T-cell (primary cell): ENCODE data around the gene MAFB. TPM values are rescaled to one million over a fixed set of nuclear protein-coding genes. Genes with fewer than 3 reads are reported as not detected.

Experiments used
- ATAC-seq, 4 experiments: fragments of 200-7000 bp in 3 of 4; fragments of 150-1000 bp in 1 of 4; cut with Tn5 transposase; replicated peaks in 1 of 4; 1 replicate in 3 of 4; 2 replicates in 1 of 4; pipeline ENCODE4 v1.10.0; 2021; ENCODE audit warnings: moderate library complexity in 3 of 4, mild to moderate bottlenecking in 2 of 4, moderate number of reproducible peaks in 1 of 4
- CTCF ChIA-PET, 2 donors: fragments of 300-600 bp; sonication (Branson Sonifier 250); formaldehyde crosslinking; loops; one replicate each; lab custom pipeline; 2022; ENCODE audit warnings: antibody characterized with exemption in 2 of 2; lab: Charles Lee
- POLR2A ChIA-PET, 2 donors: fragments of 300-600 bp; sonication (Branson Sonifier 250); formaldehyde crosslinking; loops; one replicate each; lab custom pipeline; 2022; ENCODE audit warnings: antibody characterized with exemption in 2 of 2; lab: Charles Lee
- DNase-seq, 35 experiments: peaks; one replicate each; pipeline versions ENCODE4 v3.0.0 to v3.0.0-alpha.2; 2013 to 2023
- H3K27ac ChIP-seq: one replicate; pipeline ENCODE4 v1.5.1; 2013; ENCODE audit warnings: low read length
- H3K27me3 ChIP-seq, 2 experiments: replicated peaks in 1 of 2; 1 replicate in 1 of 2; 2 replicates in 1 of 2; pipeline versions ENCODE4 v1.6.1 to v1.7.0; 2013; ENCODE audit warnings: low read length in 1 of 2, mixed read lengths in 1 of 2; ENCODE audit not compliant: control insufficient read depth in 2 of 2, insufficient read depth in 2 of 2; ENCODE audit errors: extremely low read depth in 1 of 2
- H3K36me3 ChIP-seq, 2 donors: 1 replicate in 1 of 2; 2 replicates in 1 of 2; pipeline versions ENCODE4 v1.6.1 to v1.7.0; 2013; ENCODE audit warnings: low read length in 1 of 2; ENCODE audit not compliant: control insufficient read depth in 2 of 2, insufficient read depth in 1 of 2; ENCODE audit errors: extremely low read depth in 1 of 2
- H3K4me1 ChIP-seq, 2 experiments: 1 replicate in 1 of 2; 2 replicates in 1 of 2; pipeline versions ENCODE4 v1.6.1 to v1.7.0; 2013; ENCODE audit warnings: low read length in 2 of 2, mixed read lengths in 1 of 2; ENCODE audit not compliant: insufficient read depth in 2 of 2, control insufficient read depth in 1 of 2; ENCODE audit errors: extremely low read depth in 1 of 2
- H3K4me3 ChIP-seq, 2 donors: 1 replicate in 1 of 2; 2 replicates in 1 of 2; pipeline versions ENCODE4 v1.5.1 to v1.7.0; 2013; ENCODE audit warnings: mild to moderate bottlenecking in 2 of 2, low read length in 1 of 2, moderate library complexity in 1 of 2; ENCODE audit not compliant: control insufficient read depth in 1 of 2; ENCODE audit errors: extremely low read depth in 1 of 2
- H3K9me3 ChIP-seq: 2 replicates; pipeline ENCODE4 v1.7.0; 2013
- H3K27ac Mint-ChIP-seq, 2 donors: one replicate each; pipeline ENCODE4 v1.8.0; 2020 to 2021; ENCODE audit warnings: mild to moderate bottlenecking in 2 of 2, mixed read lengths in 2 of 2
- H3K27me3 Mint-ChIP-seq, 2 donors: one replicate each; pipeline ENCODE4 v1.8.0; 2021 to 2022; ENCODE audit warnings: mixed read lengths in 2 of 2
- H3K36me3 Mint-ChIP-seq: one replicate; pipeline ENCODE4 v1.8.0; 2021; ENCODE audit warnings: mixed read lengths
- H3K4me1 Mint-ChIP-seq, 3 donors: one replicate each; pipeline ENCODE4 v1.8.0; 2020 to 2022; ENCODE audit warnings: mixed read lengths in 3 of 3, mild to moderate bottlenecking in 1 of 3
- H3K4me3 Mint-ChIP-seq, 3 donors: one replicate each; pipeline ENCODE4 v1.8.0; 2020 to 2022; ENCODE audit warnings: mild to moderate bottlenecking in 3 of 3, mixed read lengths in 3 of 3, moderate library complexity in 3 of 3
- H3K9me3 Mint-ChIP-seq, 3 donors: one replicate each; pipeline ENCODE4 v1.8.0; 2020 to 2022; ENCODE audit warnings: mixed read lengths in 3 of 3
- WGBS: methylation state at CpG from one replicate; pipeline ENCODE4 v1.1.5; 2013; ENCODE audit warnings: missing lambda C conversion rate; ENCODE audit not compliant: insufficient coverage; 5-methylcytosine and 5-hydroxymethylcytosine counted together
- total RNA-seq, 35 experiments: library from RNA in 6 of 35; stranded (reverse) in 6 of 35; fragments of 120-200 nt in 1 of 35; gene quantifications; one replicate each; pipeline versions ENCODE4 v1.2.1 to v1.2.4 and lab custom pipeline; 2013 to 2026

MAFB gene
- total RNA-seq, 5 donors from 2014 or later (not counting 1 experiment from before 2014, with no cell fraction given) = 0.23 to 0.56 (median 0.32) TPM

- POLR2A ChIA-PET = no interaction called here
- DNase-seq (no peak), ATAC-seq (no peak)
- CTCF ChIA-PET = no interaction called here
- Mint-ChIP-seq H3K36me3 (no peaks in the 10 kb centered on the region), H3K4me1 (no peaks in the 10 kb centered on the region), H3K27me3 (peaks cover 26 to 43% of the 10 kb centered on the region in 2 donors), H3K4me3 (no peak overlapping the region), H3K27ac (no peak overlapping the region), H3K9me3 (no peaks in the 10 kb centered on the region)
- Histone ChIP-seq H3K4me1 (no peaks in the 10 kb centered on the region), H3K9me3 (no peaks in the 10 kb centered on the region), H3K4me3 (no peak overlapping the region), H3K36me3 (no peaks in the 10 kb centered on the region), H3K27ac (no peak overlapping the region), H3K27me3 (peaks cover 11 to 18% of the 10 kb centered on the region in 2 experiments)
- WGBS = 47% methylated on average over 3 of the region's 5 CpGs
Observed at GRCh38 chr20:40675599-40676221, 13.3 kb downstream of the MAFB start.

DNA sequence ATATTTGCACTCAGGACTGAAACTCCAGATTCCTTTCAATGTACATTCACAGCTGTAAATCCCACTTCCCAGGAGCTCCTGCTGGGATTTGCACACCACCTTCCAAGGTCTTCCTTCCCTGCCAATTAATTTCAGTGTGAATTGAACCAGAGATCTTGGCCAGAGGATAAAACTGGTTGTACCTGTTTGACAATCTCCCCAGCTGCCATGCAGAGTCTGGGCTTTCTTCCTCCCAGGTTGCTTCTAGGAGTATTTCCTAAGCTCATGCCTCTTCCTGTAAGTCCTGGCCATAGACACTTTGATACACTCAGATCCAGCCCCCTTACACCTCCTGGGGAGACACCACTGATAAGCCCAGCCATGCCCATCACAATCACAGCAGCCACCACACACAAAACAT, 15.6 kb downstream of the MAFB start:
- H3K4me3 ChIP-seq = no peak overlapping the region
- DNase-seq (no peak), ATAC-seq (no peak)
- Mint-ChIP-seq H3K4me1 (no peaks in the 10 kb centered on the region), H3K9me3 (no peaks in the 10 kb centered on the region), H3K36me3 (no peaks in the 10 kb centered on the region), H3K27me3 (peaks cover 16 to 33% of the 10 kb centered on the region in 2 donors), H3K4me3 (no peak overlapping the region), H3K27ac (no peak overlapping the region)
- no peaks in the 10 kb centered on the region for H3K36me3 ChIP-seq
- H3K9me3 ChIP-seq = no peaks in the 10 kb centered on the region
- H3K4me1 ChIP-seq = no peaks in the 10 kb centered on the region
- peaks cover 8 to 17% of the 10 kb centered on the region in 2 experiments for H3K27me3 ChIP-seq
- POLR2A ChIA-PET = no interaction called here
- H3K27ac ChIP-seq = no peak overlapping the region
- CTCF ChIA-PET = no interaction called here

GRCh38 chr20:40672095-40672494, 16.9 kb downstream of the MAFB start:
- Mint-ChIP-seq H3K4me3 (no peak overlapping the region), H3K27ac (no peak overlapping the region), H3K4me1 (no peaks in the 10 kb centered on the region), H3K36me3 (no peaks in the 10 kb centered on the region), H3K9me3 (no peaks in the 10 kb centered on the region), H3K27me3 (peaks cover 11 to 24% of the 10 kb centered on the region in 2 donors)
- H3K27me3 ChIP-seq = peaks cover 8 to 17% of the 10 kb centered on the region in 2 experiments
- POLR2A ChIA-PET = no interaction called here
- no peak overlapping the region for H3K4me3 ChIP-seq
- H3K4me1 ChIP-seq = no peaks in the 10 kb centered on the region
- no peak overlapping the region for H3K27ac ChIP-seq
- CTCF ChIA-PET = no interaction called here
- H3K36me3 ChIP-seq = no peaks in the 10 kb centered on the region
- no peaks in the 10 kb centered on the region for H3K9me3 ChIP-seq
- WGBS = 86% methylated on average over 2 of the region's 2 CpGs
- ATAC-seq (no peak), DNase-seq (no peak)

DNA sequence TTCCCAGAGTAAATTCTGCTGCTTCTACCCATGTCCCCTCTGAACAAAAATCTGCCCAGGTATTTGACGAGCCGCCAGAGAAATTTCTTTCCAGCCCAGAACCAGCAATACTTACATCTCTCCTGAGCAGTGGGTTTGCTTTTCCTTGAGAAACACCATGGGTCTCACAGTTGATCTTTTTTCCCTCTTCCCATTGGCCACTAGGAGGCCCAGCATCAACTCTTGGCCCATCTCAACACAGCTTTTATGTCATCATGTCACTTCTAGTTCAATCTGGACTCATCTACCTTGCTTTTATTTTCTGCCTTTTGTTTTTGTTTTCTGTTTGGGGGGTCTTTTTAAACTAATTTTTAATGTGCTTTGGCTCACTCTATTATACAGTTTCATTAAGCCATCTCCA, 18.8 kb downstream of the MAFB start:
- Histone ChIP-seq H3K4me3 (no peak overlapping the region), H3K36me3 (no peaks in the 10 kb centered on the region), H3K4me1 (no peaks in the 10 kb centered on the region), H3K9me3 (no peaks in the 10 kb centered on the region), H3K27me3 (peaks cover 2 to 20% of the 10 kb centered on the region in 2 experiments), H3K27ac (no peak overlapping the region)
- Mint-ChIP-seq H3K27ac (no peak overlapping the region), H3K27me3 (peaks cover 10 to 16% of the 10 kb centered on the region in 2 donors), H3K4me3 (no peak overlapping the region), H3K9me3 (no peaks in the 10 kb centered on the region), H3K4me1 (no peaks in the 10 kb centered on the region), H3K36me3 (no peaks in the 10 kb centered on the region)
- ChIA-PET POLR2A (no interaction called here), CTCF (no interaction called here)
- WGBS = 95% methylated on average over 2 of the region's 2 CpGs
- ATAC-seq = no peak
- no peak for DNase-seq

- Mint-ChIP-seq H3K36me3 (no peaks in the 10 kb centered on the region), H3K9me3 (no peaks in the 10 kb centered on the region), H3K4me3 (no peak overlapping the region), H3K27me3 (peaks cover 10 to 11% of the 10 kb centered on the region in 2 donors), H3K4me1 (no peaks in the 10 kb centered on the region), H3K27ac (no peak overlapping the region)
- H3K9me3 ChIP-seq = no peaks in the 10 kb centered on the region
- no peak overlapping the region for H3K27ac ChIP-seq
- peaks cover 2 to 20% of the 10 kb centered on the region in 2 experiments for H3K27me3 ChIP-seq
- no peaks in the 10 kb centered on the region for H3K4me1 ChIP-seq
- ATAC-seq (no peak), DNase-seq (no peak)
- H3K36me3 ChIP-seq = no peaks in the 10 kb centered on the region
- WGBS = 51% methylated on average over 3 of the region's 3 CpGs
- H3K4me3 ChIP-seq = no peak overlapping the region
- ChIA-PET POLR2A (no interaction called here), CTCF (interaction anchor here in 1 of 2 donors (0.6 kb wide), 1 partner anchor 41 kb away, joined by 3 read pairs; no protein-coding TSS in a partner anchor)
Observed at GRCh38 chr20:40669692-40670091, 19.3 kb downstream of the MAFB start.

- H3K27me3 ChIP-seq = peaks cover 2 to 22% of the 10 kb centered on the region in 2 experiments
- ChIA-PET CTCF (no interaction called here), POLR2A (no interaction called here)
- H3K27me3 Mint-ChIP-seq = peaks cover 7% of the 10 kb centered on the region in 2 donors
- no peaks in the 10 kb centered on the region for H3K36me3 Mint-ChIP-seq
- no peaks in the 10 kb centered on the region for H3K4me1 Mint-ChIP-seq
- H3K4me1 ChIP-seq = no peaks in the 10 kb centered on the region
- no peak overlapping the region for H3K4me3 Mint-ChIP-seq
- 83% methylated on average over 2 of the region's 7 CpGs for WGBS
- no peak overlapping the region for H3K27ac Mint-ChIP-seq
- no peak overlapping the region for H3K4me3 ChIP-seq
- H3K36me3 ChIP-seq = no peaks in the 10 kb centered on the region
- H3K27ac ChIP-seq = no peak overlapping the region
- DNase-seq (no peak), ATAC-seq (no peak)
- no peaks in the 10 kb centered on the region for H3K9me3 Mint-ChIP-seq
- H3K9me3 ChIP-seq = no peaks in the 10 kb centered on the region
Observed at GRCh38 chr20:40668449-40669228, 20.4 kb downstream of the MAFB start.
